Nephron progenitor cell (in vitro differentiated cells): Measurements from ENCODE around the gene SPPL3.

ENCODE experiments used
- DNase-seq: peaks from one replicate; pipeline ENCODE4 v3.0.0; 2021
- H3K27ac Mint-ChIP-seq: 2 replicates; pipeline ENCODE4 v1.8.0; 2021; ENCODE audit warnings: mild to moderate bottlenecking, moderate library complexity, mixed read lengths
- H3K27me3 Mint-ChIP-seq: 2 replicates; pipeline ENCODE4 v1.8.0; 2021; ENCODE audit warnings: mild to moderate bottlenecking, low read depth, mixed read lengths; ENCODE audit not compliant: poor library complexity
- H3K36me3 Mint-ChIP-seq: 2 replicates; pipeline ENCODE4 v1.8.0; 2021; ENCODE audit warnings: low read depth, mixed read lengths
- H3K4me1 Mint-ChIP-seq: 2 replicates; pipeline ENCODE4 v1.8.0; 2021; ENCODE audit warnings: mixed read lengths
- H3K4me3 Mint-ChIP-seq: 2 replicates; pipeline ENCODE4 v1.8.0; 2021; ENCODE audit warnings: mild to moderate bottlenecking, moderate library complexity, mixed read lengths
- H3K9me3 Mint-ChIP-seq: 2 replicates; pipeline ENCODE4 v1.8.0; 2021; ENCODE audit warnings: mild to moderate bottlenecking, moderate library complexity, mixed read lengths
- CTCF ChIP-seq: fragments of 200-600 bp; sonication (generic); IDR thresholded peaks from 2 replicates; pipeline ENCODE4 v1.5.0; 2021; ENCODE audit warnings: antibody characterized with exemption

The SPPL3 gene

GRCh38 chr12:120855823-120856588 is 48.2 kb downstream of the SPPL3 start:
- Mint-ChIP-seq H3K27ac (no peak overlapping the region), H3K27me3 (no peaks in the 10 kb centered on the region), H3K4me3 (no peak overlapping the region), H3K9me3 (peaks cover 36% of the 10 kb centered on the region), H3K36me3 (peaks cover 40% of the 10 kb centered on the region), H3K4me1 (peaks cover 12% of the 10 kb centered on the region)
- no peak for DNase-seq
- TF ChIP-seq CTCF: no peak

- H3K4me3 Mint-ChIP-seq: no peak overlapping the region
- TF ChIP-seq CTCF: no peak
- peaks cover 21% of the 10 kb centered on the region for H3K4me1 Mint-ChIP-seq
- H3K36me3 Mint-ChIP-seq: peaks cover 31% of the 10 kb centered on the region
- H3K27ac Mint-ChIP-seq: peak overlapping the region; percentile 94
- H3K27me3 Mint-ChIP-seq: no peaks in the 10 kb centered on the region
- DNase-seq: no peak
- H3K9me3 Mint-ChIP-seq: peaks cover 25% of the 10 kb centered on the region
These were observed 49.4 kb downstream of the SPPL3 start for GRCh38 chr12:120854804-120855203.

- Mint-ChIP-seq H3K4me3 (no peak overlapping the region), H3K27me3 (no peaks in the 10 kb centered on the region), H3K9me3 (peaks cover 12% of the 10 kb centered on the region), H3K27ac (no peak overlapping the region), H3K36me3 (peaks cover 16% of the 10 kb centered on the region), H3K4me1 (peaks cover 21% of the 10 kb centered on the region)
- no peak for TF ChIP-seq CTCF
- no peak for DNase-seq
These were observed 51.0 kb downstream of the SPPL3 start for GRCh38 chr12:120853188-120853587.

GRCh38 chr12:120851944-120852343 is 52.2 kb downstream of the SPPL3 start:
- no peaks in the 10 kb centered on the region for H3K27me3 Mint-ChIP-seq
- TF ChIP-seq CTCF: no peak
- H3K4me3 Mint-ChIP-seq: no peak overlapping the region
- H3K36me3 Mint-ChIP-seq: peaks cover 4% of the 10 kb centered on the region
- no peak overlapping the region for H3K27ac Mint-ChIP-seq
- H3K4me1 Mint-ChIP-seq: peaks cover 21% of the 10 kb centered on the region
- no peak for DNase-seq
- H3K9me3 Mint-ChIP-seq: peaks cover 3% of the 10 kb centered on the region

- Mint-ChIP-seq H3K27ac (no peak overlapping the region), H3K36me3 (no peaks in the 10 kb centered on the region), H3K27me3 (no peaks in the 10 kb centered on the region), H3K4me1 (peaks cover 21% of the 10 kb centered on the region), H3K9me3 (no peaks in the 10 kb centered on the region), H3K4me3 (no peak overlapping the region)
- DNase-seq: no peak
- TF ChIP-seq CTCF: no peak
These were observed 52.7 kb downstream of the SPPL3 start for GRCh38 chr12:120851444-120851843.

GRCh38 chr12:120849765-120850164 is 54.4 kb downstream of the SPPL3 start:
- H3K4me1 Mint-ChIP-seq: peaks cover 17% of the 10 kb centered on the region
- no peaks in the 10 kb centered on the region for H3K27me3 Mint-ChIP-seq
- H3K4me3 Mint-ChIP-seq: no peak overlapping the region
- no peak for DNase-seq
- TF ChIP-seq CTCF: no peak
- H3K9me3 Mint-ChIP-seq: no peaks in the 10 kb centered on the region
- peak overlapping the region; percentile 75 for H3K27ac Mint-ChIP-seq
- H3K36me3 Mint-ChIP-seq: no peaks in the 10 kb centered on the region
